WERI-Rb-1 (cell line): ENCODE measurements around the gene CIDEC.

ENCODE experiments used
- DNase-seq: peaks from one replicate; pipeline ENCODE4 v3.0.0-alpha.2; 2020
- H3K27ac ChIP-seq: fragments of 250-450 bp; sonication (Bioruptor Pico); 2 replicates; pipeline ENCODE4 v1.5.1; 2020; ENCODE audit warnings: mild to moderate bottlenecking, moderate library complexity
- H3K27me3 ChIP-seq: fragments of 250-450 bp; sonication (Bioruptor Pico); 2 replicates; pipeline ENCODE4 v1.5.1; 2021; ENCODE audit warnings: mild to moderate bottlenecking, low read depth, moderate library complexity; ENCODE audit not compliant: insufficient read depth, severe bottlenecking
- H3K36me3 ChIP-seq: fragments of 250-450 bp; sonication (Bioruptor Pico); 2 replicates; pipeline ENCODE4 v1.5.1; 2020; ENCODE audit warnings: mild to moderate bottlenecking, moderate library complexity
- H3K4me3 ChIP-seq: 2 replicates; pipeline ENCODE4 v1.5.1; 2011; ENCODE audit warnings: low read depth, mild to moderate bottlenecking, control low read depth, low read length
- H3K9me3 ChIP-seq: fragments of 250-450 bp; sonication (Bioruptor Pico); 2 replicates; pipeline ENCODE4 v1.5.1; 2021; ENCODE audit warnings: mild to moderate bottlenecking, moderate library complexity; ENCODE audit not compliant: severe bottlenecking
- TF ChIP-seq, protein P1 (sequence below): IDR thresholded peaks from 2 replicates; pipeline ENCODE4 v1.5.1; 2011; ENCODE audit warnings: low read depth, mild to moderate bottlenecking, control low read depth, inconsistent platforms, low read length

Gene CIDEC

GRCh38 chr3:9890249-9891071, 10.4 kb upstream of the CIDEC start, which contains the start of gene JAGN1:
TSS of gene JAGN1 (plus strand) at chr3:9890610. CDS start at chr3:9890723, 113 bp downstream.
- H3K9me3 ChIP-seq: no peaks in the 10 kb centered on the region
- H3K27ac ChIP-seq: peak within 1 kb of the TSS; percentile 87
- peak; percentile 89 for DNase-seq
- H3K27me3 ChIP-seq: no peaks in the 10 kb centered on the region
- TF ChIP-seq, protein P1, sequence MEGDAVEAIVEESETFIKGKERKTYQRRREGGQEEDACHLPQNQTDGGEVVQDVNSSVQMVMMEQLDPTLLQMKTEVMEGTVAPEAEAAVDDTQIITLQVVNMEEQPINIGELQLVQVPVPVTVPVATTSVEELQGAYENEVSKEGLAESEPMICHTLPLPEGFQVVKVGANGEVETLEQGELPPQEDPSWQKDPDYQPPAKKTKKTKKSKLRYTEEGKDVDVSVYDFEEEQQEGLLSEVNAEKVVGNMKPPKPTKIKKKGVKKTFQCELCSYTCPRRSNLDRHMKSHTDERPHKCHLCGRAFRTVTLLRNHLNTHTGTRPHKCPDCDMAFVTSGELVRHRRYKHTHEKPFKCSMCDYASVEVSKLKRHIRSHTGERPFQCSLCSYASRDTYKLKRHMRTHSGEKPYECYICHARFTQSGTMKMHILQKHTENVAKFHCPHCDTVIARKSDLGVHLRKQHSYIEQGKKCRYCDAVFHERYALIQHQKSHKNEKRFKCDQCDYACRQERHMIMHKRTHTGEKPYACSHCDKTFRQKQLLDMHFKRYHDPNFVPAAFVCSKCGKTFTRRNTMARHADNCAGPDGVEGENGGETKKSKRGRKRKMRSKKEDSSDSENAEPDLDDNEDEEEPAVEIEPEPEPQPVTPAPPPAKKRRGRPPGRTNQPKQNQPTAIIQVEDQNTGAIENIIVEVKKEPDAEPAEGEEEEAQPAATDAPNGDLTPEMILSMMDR: no peak
- peaks cover 24% of the 10 kb centered on the region for H3K36me3 ChIP-seq
- H3K4me3 ChIP-seq: peak within 1 kb of the TSS; percentile 86

- DNase-seq: no peak
- Histone ChIP-seq H3K27me3 (no peaks in the 10 kb centered on the region), H3K27ac (no peak overlapping the region), H3K9me3 (no peaks in the 10 kb centered on the region), H3K4me3 (no peak overlapping the region), H3K36me3 (peaks cover 24% of the 10 kb centered on the region)
- TF ChIP-seq, protein P1: no peak
Observed at GRCh38 chr3:9889405-9889804, 9.4 kb upstream of the CIDEC start.

- H3K9me3 ChIP-seq: no peaks in the 10 kb centered on the region
- no peak overlapping the region for H3K27ac ChIP-seq
- DNase-seq: no peak
- H3K36me3 ChIP-seq: peaks cover 18% of the 10 kb centered on the region
- no peak overlapping the region for H3K4me3 ChIP-seq
- no peaks in the 10 kb centered on the region for H3K27me3 ChIP-seq
- TF ChIP-seq, protein P1: no peak
Observed at GRCh38 chr3:9888540-9888939, 8.5 kb upstream of the CIDEC start.

DNA sequence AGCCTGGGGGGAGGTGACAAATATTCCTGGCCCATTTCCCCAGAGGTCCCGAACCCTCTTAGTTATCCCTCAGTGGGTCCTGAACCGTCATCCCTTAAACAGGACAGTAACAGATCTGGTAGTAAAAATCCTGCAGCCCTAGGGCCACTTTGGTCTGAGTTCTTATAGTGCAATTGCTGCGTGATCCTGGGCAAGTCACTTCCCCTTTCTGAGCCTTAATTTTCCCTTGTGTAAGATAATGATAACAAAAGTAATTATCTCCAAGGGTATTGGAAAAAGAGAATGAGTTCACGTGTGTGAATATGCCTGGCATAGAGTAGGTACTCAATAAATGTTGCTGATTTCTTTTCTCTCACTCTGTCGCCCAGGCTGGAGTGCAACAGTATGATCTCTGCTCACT, 7.4 kb upstream of the CIDEC start:
- Histone ChIP-seq H3K4me3 (no peak overlapping the region), H3K36me3 (peaks cover 7% of the 10 kb centered on the region), H3K9me3 (no peaks in the 10 kb centered on the region), H3K27me3 (no peaks in the 10 kb centered on the region), H3K27ac (no peak overlapping the region)
- no peak for DNase-seq
- TF ChIP-seq, protein P1: no peak

DNA sequence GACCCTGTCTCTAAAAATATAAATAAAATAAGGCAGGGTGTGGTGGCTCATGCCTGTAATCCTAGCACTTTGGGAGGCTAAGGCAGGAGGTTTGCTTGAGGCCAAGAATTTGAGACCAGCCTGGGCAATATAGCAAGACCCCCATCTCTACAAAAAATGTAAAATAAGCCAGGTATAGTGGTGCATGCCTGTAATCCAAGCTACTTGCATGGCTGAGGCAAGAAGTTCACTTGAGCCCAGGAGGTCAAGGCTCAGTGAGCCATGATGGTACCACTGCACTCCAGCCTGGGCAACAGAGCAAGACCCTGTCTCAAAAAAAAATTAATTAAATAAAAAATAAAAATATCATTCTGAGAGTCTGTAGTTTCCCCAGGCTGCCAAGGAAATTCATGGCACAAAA, 6.3 kb upstream of the CIDEC start:
- H3K27me3 ChIP-seq: no peaks in the 10 kb centered on the region
- no peak overlapping the region for H3K4me3 ChIP-seq
- DNase-seq: no peak
- H3K9me3 ChIP-seq: no peaks in the 10 kb centered on the region
- TF ChIP-seq, protein P1: no peak
- no peaks in the 10 kb centered on the region for H3K36me3 ChIP-seq
- H3K27ac ChIP-seq: no peak overlapping the region
